KMS-11 (cell line): ENCODE measurements around the gene IQSEC1.

Experiments
- H2AFZ ChIP-seq: fragments of 200-600 bp; sonication (generic); 2 replicates; pipeline ENCODE4 v1.6.1; 2016; ENCODE audit warnings: antibody characterized with exemption, mixed run types, low read depth
- H3K27ac ChIP-seq: fragments of 200-600 bp; sonication (generic); 2 replicates; pipeline ENCODE4 v1.6.1; 2016; ENCODE audit warnings: mild to moderate bottlenecking, mixed run types
- H3K27me3 ChIP-seq: fragments of 200-600 bp; sonication (generic); 2 replicates; pipeline ENCODE4 v1.6.1; 2017; ENCODE audit warnings: mild to moderate bottlenecking, low read depth, mixed run types, moderate library complexity; ENCODE audit not compliant: insufficient read depth
- H3K36me3 ChIP-seq: fragments of 200-600 bp; sonication (generic); 2 replicates; pipeline ENCODE4 v1.6.1; 2017; ENCODE audit warnings: mild to moderate bottlenecking, mixed run types; ENCODE audit not compliant: insufficient read depth
- H3K4me1 ChIP-seq: fragments of 200-600 bp; sonication (generic); 2 replicates; pipeline ENCODE4 v1.6.1; 2016; ENCODE audit warnings: mild to moderate bottlenecking, low read depth, mixed run types; ENCODE audit not compliant: poor library complexity, severe bottlenecking
- H3K4me2 ChIP-seq: fragments of 200-600 bp; sonication (generic); 2 replicates; pipeline ENCODE4 v1.7.0; 2016; ENCODE audit warnings: mild to moderate bottlenecking, mixed run types
- H3K4me3 ChIP-seq: fragments of 200-600 bp; sonication (generic); IDR thresholded peaks from 2 replicates; pipeline ENCODE4 v1.6.1; 2017; ENCODE audit warnings: low read depth, low read length, mixed read lengths; ENCODE audit not compliant: insufficient read depth
- H3K79me2 ChIP-seq: fragments of 200-600 bp; sonication (generic); 2 replicates; pipeline ENCODE4 v1.6.1; 2016; ENCODE audit warnings: low read depth, mixed run types; ENCODE audit not compliant: insufficient read depth
- H3K9ac ChIP-seq: fragments of 200-600 bp; sonication (generic); 2 replicates; pipeline ENCODE4 v1.6.1; 2016; ENCODE audit warnings: mild to moderate bottlenecking, mixed run types
- H4K20me1 ChIP-seq: fragments of 200-600 bp; sonication (generic); 2 replicates; pipeline ENCODE4 v1.6.1; 2016; ENCODE audit warnings: mild to moderate bottlenecking, mixed run types; ENCODE audit not compliant: insufficient read depth
- TF ChIP-seq, protein P1 (sequence below): fragments of 200-600 bp; sonication (generic); conservative IDR thresholded peaks from 2 replicates; pipeline ENCODE4 v1.6.1; 2017; ENCODE audit warnings: low read depth, mild to moderate bottlenecking, antibody characterized with exemption, low read length, moderate library complexity, mixed read lengths

The IQSEC1 gene

DNA sequence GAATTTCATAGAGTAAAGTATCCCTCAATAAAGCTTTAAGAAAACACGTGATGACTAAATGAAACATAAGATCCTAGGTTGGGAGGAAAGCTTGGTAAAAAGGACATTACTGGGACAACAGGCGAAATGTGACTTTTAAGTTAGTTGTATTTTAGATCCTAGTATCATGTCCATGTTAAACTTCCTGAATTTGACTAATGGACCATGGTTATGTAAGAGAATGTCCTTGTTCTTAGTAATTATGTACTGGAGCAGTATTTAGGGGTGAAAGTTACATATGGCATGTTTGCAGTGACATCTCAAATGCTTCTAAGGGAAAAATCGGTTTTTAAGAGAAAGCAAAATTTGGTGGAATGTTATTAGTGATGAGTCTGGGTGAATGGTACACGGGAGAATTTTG lies 69.6 kb downstream of the IQSEC1 start:
- Histone ChIP-seq H2AFZ (no peak overlapping the region), H4K20me1 (no peaks in the 10 kb centered on the region), H3K27ac (no peak overlapping the region), H3K4me3 (no peak overlapping the region), H3K36me3 (no peaks in the 10 kb centered on the region), H3K4me1 (peaks cover 26% of the 10 kb centered on the region), H3K79me2 (peaks cover 5% of the 10 kb centered on the region; the same call in 1 of the 2 replicates), H3K9ac (no peak overlapping the region), H3K27me3 (no peaks in the 10 kb centered on the region), H3K4me2 (0 out of 2 replicates have a peak overlapping the region, but pooled peaks have one; percentile 25)
- TF ChIP-seq, protein P1, sequence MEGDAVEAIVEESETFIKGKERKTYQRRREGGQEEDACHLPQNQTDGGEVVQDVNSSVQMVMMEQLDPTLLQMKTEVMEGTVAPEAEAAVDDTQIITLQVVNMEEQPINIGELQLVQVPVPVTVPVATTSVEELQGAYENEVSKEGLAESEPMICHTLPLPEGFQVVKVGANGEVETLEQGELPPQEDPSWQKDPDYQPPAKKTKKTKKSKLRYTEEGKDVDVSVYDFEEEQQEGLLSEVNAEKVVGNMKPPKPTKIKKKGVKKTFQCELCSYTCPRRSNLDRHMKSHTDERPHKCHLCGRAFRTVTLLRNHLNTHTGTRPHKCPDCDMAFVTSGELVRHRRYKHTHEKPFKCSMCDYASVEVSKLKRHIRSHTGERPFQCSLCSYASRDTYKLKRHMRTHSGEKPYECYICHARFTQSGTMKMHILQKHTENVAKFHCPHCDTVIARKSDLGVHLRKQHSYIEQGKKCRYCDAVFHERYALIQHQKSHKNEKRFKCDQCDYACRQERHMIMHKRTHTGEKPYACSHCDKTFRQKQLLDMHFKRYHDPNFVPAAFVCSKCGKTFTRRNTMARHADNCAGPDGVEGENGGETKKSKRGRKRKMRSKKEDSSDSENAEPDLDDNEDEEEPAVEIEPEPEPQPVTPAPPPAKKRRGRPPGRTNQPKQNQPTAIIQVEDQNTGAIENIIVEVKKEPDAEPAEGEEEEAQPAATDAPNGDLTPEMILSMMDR, result no peak

DNA sequence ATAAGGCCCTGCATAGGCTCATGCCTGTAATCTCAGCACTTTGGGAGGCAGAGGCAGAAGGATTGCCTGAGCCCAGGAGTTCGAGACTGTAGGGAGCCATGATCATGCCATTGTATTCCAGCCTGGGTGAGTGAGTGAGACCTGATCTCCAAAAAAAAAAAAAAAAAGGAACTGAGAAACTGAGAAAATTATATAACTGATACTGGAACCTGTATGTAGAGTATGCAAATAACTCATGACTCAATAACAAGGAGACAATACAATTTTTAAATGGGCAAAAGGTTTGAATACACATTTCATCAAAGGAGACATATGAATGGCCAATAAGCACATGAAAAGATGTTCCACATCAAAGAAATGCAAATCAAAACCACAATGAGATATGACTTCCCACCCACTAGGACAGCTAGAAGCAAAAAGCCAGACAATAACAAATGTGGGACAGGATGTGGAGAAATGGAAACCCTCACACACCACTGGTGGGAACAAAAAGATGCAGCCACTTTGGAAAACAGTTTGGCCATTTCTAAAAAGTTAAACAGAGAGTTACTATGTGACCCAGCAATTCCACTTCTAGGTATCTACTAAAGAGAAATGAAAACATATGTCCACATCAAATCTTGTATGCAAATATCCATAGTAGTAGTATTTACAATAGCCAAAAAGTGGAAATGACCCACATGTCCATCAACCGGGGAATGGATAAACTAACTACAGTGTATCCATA lies 70.7 kb downstream of the IQSEC1 start:
- Histone ChIP-seq H3K79me2 (peaks cover 5% of the 10 kb centered on the region; the same call in 1 of the 2 replicates), H3K27me3 (no peaks in the 10 kb centered on the region), H3K9ac (no peak overlapping the region), H3K4me1 (peaks cover 26% of the 10 kb centered on the region), H2AFZ (no peak overlapping the region), H3K27ac (peak overlapping the region; percentile 22; the same call in 1 of the 2 replicates), H3K4me3 (no peak overlapping the region), H3K4me2 (peak overlapping the region; percentile 42), H4K20me1 (no peaks in the 10 kb centered on the region), H3K36me3 (no peaks in the 10 kb centered on the region)
- TF ChIP-seq, protein P1, result no peak

DNA sequence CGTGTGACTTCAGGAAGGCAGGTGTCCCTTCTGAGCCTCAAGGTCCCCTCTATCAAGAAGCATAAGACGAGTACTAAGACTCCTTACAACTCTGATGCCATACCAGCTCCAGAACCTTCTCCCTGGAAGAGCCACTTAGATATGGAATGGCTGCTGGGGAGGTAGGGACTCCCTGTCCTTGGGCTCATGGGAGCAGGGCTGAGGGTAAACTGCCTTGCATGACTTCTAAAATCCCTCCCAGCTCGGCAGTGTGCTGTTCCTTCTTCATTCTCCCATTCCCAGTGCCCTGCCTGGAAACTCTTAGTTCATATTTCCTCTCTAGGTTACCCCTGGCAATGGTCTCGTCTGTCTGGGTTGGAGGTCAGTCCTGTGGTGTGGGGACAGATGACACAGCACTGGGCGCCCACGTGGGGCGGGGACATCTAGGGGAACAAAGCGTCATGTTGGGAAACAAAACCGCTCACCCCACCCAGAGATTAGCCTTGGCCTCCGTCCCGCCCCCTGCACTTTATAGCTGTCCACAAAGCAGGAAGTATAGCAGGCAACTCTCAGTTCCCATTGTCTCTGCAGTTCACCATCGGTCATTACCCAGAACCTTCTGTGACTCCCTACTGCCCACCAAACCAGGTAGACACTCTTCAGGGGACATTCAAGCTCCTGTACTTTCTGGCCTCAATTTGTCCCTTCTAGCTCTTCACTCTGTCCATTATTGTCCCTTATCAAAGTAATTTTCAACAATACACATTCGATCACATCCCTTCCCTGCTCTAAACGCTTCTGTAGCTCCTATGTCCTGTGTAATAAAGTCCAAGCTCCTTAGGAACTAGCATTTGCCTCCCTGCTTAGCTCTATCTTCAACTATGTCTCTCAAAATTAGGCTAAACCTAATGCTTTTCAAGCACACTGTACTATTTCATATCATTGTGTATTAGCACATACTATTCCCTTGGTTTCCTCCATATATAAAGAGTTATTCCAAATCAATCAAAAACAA lies 73.8 kb downstream of the IQSEC1 start:
- H3K4me2 ChIP-seq, result no peak overlapping the region
- no peak overlapping the region for H2AFZ ChIP-seq
- H3K4me3 ChIP-seq, result no peak overlapping the region
- no peaks in the 10 kb centered on the region for H3K36me3 ChIP-seq
- TF ChIP-seq, protein P1, result no peak
- H3K27ac ChIP-seq, result no peak overlapping the region
- H3K27me3 ChIP-seq, result no peaks in the 10 kb centered on the region
- H3K4me1 ChIP-seq, result peaks cover 31% of the 10 kb centered on the region
- H3K9ac ChIP-seq, result no peak overlapping the region
- H4K20me1 ChIP-seq, result no peaks in the 10 kb centered on the region
- H3K79me2 ChIP-seq, result peaks cover 5% of the 10 kb centered on the region; the same call in 1 of the 2 replicates

DNA sequence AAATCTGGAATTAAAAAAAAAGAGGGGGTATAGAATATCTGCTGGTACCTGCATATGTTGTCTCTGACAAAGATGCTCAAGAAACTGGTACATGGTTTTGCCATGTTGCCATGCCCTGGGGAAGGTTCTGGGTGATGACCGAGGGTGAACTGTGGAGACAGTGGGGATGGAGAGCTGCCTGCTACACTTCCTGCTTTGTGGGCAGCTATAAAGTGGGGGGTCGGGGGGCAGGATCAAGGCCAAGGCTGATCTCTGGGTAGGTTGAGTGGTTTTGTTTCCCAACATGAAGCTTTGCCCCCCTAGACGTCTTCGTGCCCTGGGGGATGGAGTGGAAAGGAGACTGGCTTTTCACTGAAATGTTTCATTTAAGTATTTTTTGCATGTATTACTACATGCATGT lies 74.6 kb downstream of the IQSEC1 start:
- H3K36me3 ChIP-seq, result no peaks in the 10 kb centered on the region
- no peak overlapping the region for H3K4me2 ChIP-seq
- H3K27ac ChIP-seq, result no peak overlapping the region
- TF ChIP-seq, protein P1, result no peak
- no peak overlapping the region for H3K9ac ChIP-seq
- no peak overlapping the region for H2AFZ ChIP-seq
- peaks cover 4% of the 10 kb centered on the region; the same call in 1 of the 2 replicates for H3K79me2 ChIP-seq
- H4K20me1 ChIP-seq, result no peaks in the 10 kb centered on the region
- H3K4me3 ChIP-seq, result no peak overlapping the region
- peaks cover 26% of the 10 kb centered on the region for H3K4me1 ChIP-seq
- H3K27me3 ChIP-seq, result no peaks in the 10 kb centered on the region
